HepG2 (cell line): ENCODE data around the gene SNN. TPM values are rescaled to one million over a fixed set of nuclear protein-coding genes. Genes with fewer than 3 reads are reported as not detected.

Source experiments
- ATAC-seq: fragments of 200-7000 bp; cut with Tn5 transposase; 3 replicates; pipeline ENCODE4 v1.9.1; 2020; ENCODE audit warnings: mild to moderate bottlenecking, moderate library complexity
- BruUV-seq: library from RNA; stranded (reverse); fragments of 400-500 nt; replicated peaks from 2 replicates; lab custom pipeline; 2021; lab: Mats Ljungman, UMichigan
- CTCF ChIA-PET: fragments of 300-600 bp; formaldehyde crosslinking; extraction: SDS; loops from one replicate; lab custom pipeline; 2021; ENCODE audit warnings: low total read pairs, inconsistent platforms, low intra/inter-chr PET ratio; lab: Yijun Ruan, JAX
- POLR2A ChIA-PET: fragments of 350-600 bp; sonication (Branson Sonifier 250); formaldehyde crosslinking; loops from one replicate; lab custom pipeline; 2020; ENCODE audit warnings: antibody characterized with exemption, inconsistent platforms; lab: Yijun Ruan, JAX
- DNase-seq: peaks from one replicate; pipeline ENCODE4 v3.0.0-alpha.2; 2015; ENCODE audit warnings: low spot score
- FAIRE-seq: peaks from 3 replicates; lab custom pipeline; 2011; peaks lifted over from hg19 to GRCh38; lab: Jason Lieb, UNC
- H2AFZ ChIP-seq: one replicate; pipeline ENCODE4 v1.6.1; 2011; ENCODE audit warnings: low read length, inconsistent platforms
- H3K27ac ChIP-seq: fragments of 300-600 bp; 3 replicates; pipeline ENCODE4 v1.8.0; 2011; ENCODE audit warnings: mixed run types, mild to moderate bottlenecking, mixed read lengths, low read length, inconsistent platforms; ENCODE audit not compliant: insufficient read depth; ENCODE audit errors: extremely low read length
- H3K27me3 ChIP-seq, 2 experiments: fragments of 200-600 bp in 1 of 2; 2 replicates in 1 of 2; 3 replicates in 1 of 2; pipeline versions ENCODE4 v1.6.0 to v1.8.0; 2011; ENCODE audit warnings: low read length in 2 of 2, mild to moderate bottlenecking in 2 of 2, moderate library complexity in 2 of 2, inconsistent platforms in 1 of 2; ENCODE audit not compliant: insufficient read depth in 2 of 2, control insufficient read depth in 1 of 2
- H3K36me3 ChIP-seq, 2 experiments: fragments of 200-600 bp in 1 of 2; replicated peaks in 1 of 2; 2 replicates in 1 of 2; 3 replicates in 1 of 2; pipeline versions ENCODE4 v1.5.1 to v1.8.0; 2011; ENCODE audit warnings: low read length in 2 of 2, inconsistent platforms in 1 of 2; ENCODE audit not compliant: insufficient read depth in 2 of 2, control insufficient read depth in 1 of 2
- H3K4me1 ChIP-seq: 2 replicates; pipeline ENCODE4 v1.5.1; 2012; ENCODE audit warnings: low read length, inconsistent platforms; ENCODE audit not compliant: insufficient read depth
- H3K4me2 ChIP-seq: 2 replicates; pipeline ENCODE4 v1.6.0; 2011; ENCODE audit warnings: low read depth, low read length, inconsistent platforms
- H3K4me3 ChIP-seq, 3 experiments: fragments of 200-600 bp in 1 of 3; sonication (generic), shearing (Covaris generic) in 1 of 3; replicated peaks in 1 of 3; 2 replicates each; pipeline ENCODE4 v1.5.1; 2011 to 2016; ENCODE audit warnings: low read length in 3 of 3, inconsistent platforms in 2 of 3, low read depth in 2 of 3, mild to moderate bottlenecking in 2 of 3, control low read depth in 1 of 3, mixed read lengths in 1 of 3; ENCODE audit not compliant: insufficient read depth in 1 of 3
- H3K79me2 ChIP-seq: one replicate; pipeline ENCODE4 v1.6.1; 2011; ENCODE audit warnings: low read length, inconsistent platforms; ENCODE audit not compliant: insufficient read depth
- H3K9ac ChIP-seq: 2 replicates; pipeline ENCODE4 v1.6.0; 2011; ENCODE audit warnings: mild to moderate bottlenecking, low read depth, low read length, inconsistent platforms; ENCODE audit not compliant: insufficient read depth
- H3K9me3 ChIP-seq: 2 replicates; pipeline ENCODE4 v1.5.1; 2012; ENCODE audit warnings: mild to moderate bottlenecking, low read length
- H4K20me1 ChIP-seq: 2 replicates; pipeline ENCODE4 v1.6.0; 2011; ENCODE audit warnings: inconsistent platforms, mild to moderate bottlenecking, low read length, moderate library complexity; ENCODE audit not compliant: insufficient read depth
- GPN1 ChIP-seq: sonication (generic); formaldehyde crosslinking; IDR thresholded peaks from 2 replicates; pipeline ENCODE4 v1.5.1; 2020; ENCODE audit warnings: missing genetic modification reagents, borderline replicate concordance
- HNRNPL ChIP-seq: fragments of 200-400 bp; formaldehyde crosslinking; IDR thresholded peaks from 2 replicates; pipeline ENCODE4 v1.6.1; 2017; ENCODE audit warnings: mild to moderate bottlenecking, low read depth, low read length
- HOMEZ ChIP-seq: IDR thresholded peaks from 2 replicates; pipeline ENCODE4 v1.6.1; 2016; ENCODE audit warnings: low read depth
- MAFF ChIP-seq: IDR thresholded peaks from 2 replicates; pipeline ENCODE4 v1.6.1; 2011; ENCODE audit warnings: low read depth, low read length, improper control_type of control experiment
- MAFK ChIP-seq, 2 experiments: IDR thresholded peaks in 1 of 2; conservative IDR thresholded peaks in 1 of 2; 2 replicates each; pipeline ENCODE4 v1.6.1; 2011; ENCODE audit warnings: improper control_type of control experiment in 2 of 2, low read length in 2 of 2
- NFE2L2 ChIP-seq: fragments of 150-350 bp; IDR thresholded peaks from 2 replicates; pipeline ENCODE4 v1.6.1; 2014; ENCODE audit warnings: low read length
- POLR2AphosphoS5 ChIP-seq: IDR thresholded peaks from 2 replicates; pipeline ENCODE4 v1.6.1; 2012; ENCODE audit warnings: low read depth, low read length
- RXRB ChIP-seq: IDR thresholded peaks from 2 replicates; pipeline ENCODE4 v1.6.1; 2016; ENCODE audit warnings: borderline replicate concordance, missing genetic modification reagents, missing compliant biosample characterization
- SMARCE1 ChIP-seq: fragments of 450-650 bp; IDR thresholded peaks from 2 replicates; pipeline ENCODE4 v1.6.1; 2017; ENCODE audit warnings: borderline replicate concordance
- TCF7 ChIP-seq: sonication (generic); IDR thresholded peaks from 2 replicates; pipeline ENCODE4 v1.6.1; 2016; ENCODE audit warnings: antibody characterized with exemption, low read depth
- USF2 ChIP-seq, 2 experiments: sonication (generic) in 1 of 2; formaldehyde crosslinking in 1 of 2; IDR thresholded peaks; 2 replicates each; pipeline versions ENCODE4 v1.5.1 to v1.6.1; 2011 to 2020; ENCODE audit warnings: borderline replicate concordance in 1 of 2, low read depth in 1 of 2, low read length in 1 of 2, mild to moderate bottlenecking in 1 of 2, missing genetic modification reagents in 1 of 2, moderate library complexity in 1 of 2
- ZKSCAN1 ChIP-seq: fragments of 150-350 bp; IDR thresholded peaks from 2 replicates; pipeline ENCODE4 v1.6.1; 2014; ENCODE audit warnings: low read length
- ZNF552 ChIP-seq: sonication (generic); formaldehyde crosslinking; IDR thresholded peaks from 2 replicates; pipeline ENCODE4 v1.9.0; 2022; ENCODE audit warnings: missing genetic modification reagents, mild to moderate bottlenecking, borderline replicate concordance
- ZNF740 ChIP-seq: sonication (generic); formaldehyde crosslinking; IDR thresholded peaks from 2 replicates; pipeline ENCODE4 v1.4.0; 2020; ENCODE audit warnings: missing genetic modification reagents
- WGBS: methylation state at CpG from one replicate; pipeline ENCODE4 v1.1.6; 2017; ENCODE audit warnings: low lambda C conversion rate; 5-methylcytosine and 5-hydroxymethylcytosine counted together
- in situ Hi-C: cut with HindIII; loops from 2 replicates; pipeline ENCODE4 v1.10.0; 2017; ENCODE audit warnings: low pct_unique_long_range_greater_than_20kb; ENCODE audit not compliant: extremely low pct_ligation_motif_present
- intact Hi-C: fragments of 100-400 bp; cut with micrococcal nuclease; formaldehyde crosslinking; loops from one replicate; pipeline ENCODE4 v1.10.0; 2022; ENCODE audit not compliant: unreplicated experiment
- polyA plus RNA-seq, 8 experiments: library from polyadenylated mRNA; depleted of rRNA in 3 of 8; stranded (reverse) in 7 of 8; unstranded in 1 of 8; fragments of >200 nt; fragmentation: Illumina TruSeq in 4 of 8; extraction: Trizol in 4 of 8; gene quantifications; 2 replicates each; pipeline versions ENCODE4 v1.2.1 to v1.2.3, GENCODE V29; 2011 to 2016; ENCODE audit warnings: low read depth in 4 of 8, missing spikeins in 1 of 8, mixed read lengths in 1 of 8; ENCODE audit not compliant: insufficient read depth in 1 of 8
- total RNA-seq, 5 experiments: library from RNA; depleted of rRNA; stranded (reverse); fragments of >200 nt; fragmentation: Illumina TruSeq; extraction: Trizol; gene quantifications; 2 replicates each; pipeline ENCODE4 v1.2.3, GENCODE V29; 2016; ENCODE audit warnings: low read depth in 1 of 5
- TF ChIP-seq, protein P1 (sequence below): sonication (generic); formaldehyde crosslinking; IDR thresholded peaks from 2 replicates; pipeline ENCODE4 v1.4.0; 2020; ENCODE audit warnings: missing genetic modification reagents

The SNN gene
- total and polyA plus RNA-seq, 2 of the 13 experiments (the other 11 are each of a cell fraction or from before 2014, with no cell fraction given), result 5.2 to 8.4 TPM

- H3K27ac ChIP-seq, result no peak overlapping the region
- FAIRE-seq, result no peak
Observed at GRCh38 chr16:11687601-11688519, 19.6 kb downstream of the SNN start.

More at GRCh38 chr16:11687601-11688519, 19.6 kb downstream of the SNN start:
- ChIA-PET CTCF (no interaction called here), POLR2A (no interaction called here)
- H3K9ac ChIP-seq, result no peak overlapping the region
- H3K4me2 ChIP-seq, result no peak overlapping the region
- TF ChIP-seq SMARCE1, result no peak
- TF ChIP-seq MAFK (conservative IDR thresholded peaks at IDR 0.05 in 1 of 2, IDR thresholded peaks at IDR 0.05 in 1 of 2; ENCODE audit: low read length in 2 of 2), result peak; percentile 87 to 90
- 0 out of 2 replicates have a peak, but pooled peaks have one; percentile 35 for TF ChIP-seq POLR2AphosphoS5
- TF ChIP-seq HNRNPL, result no peak
- TF ChIP-seq USF2 (IDR thresholded peaks at IDR 0.05; ENCODE audit: low read depth, low read length), result no peak
- TF ChIP-seq USF2 (CRISPR knock-in tag; IDR thresholded peaks at IDR 0.05; ENCODE audit: borderline replicate concordance), result no peak
- TF ChIP-seq TCF7, result no peak
- peak; percentile 82 for TF ChIP-seq MAFF
- TF ChIP-seq RXRB, result no peak
- no peak for TF ChIP-seq ZNF740 (CRISPR knock-in tag)
- no peak for TF ChIP-seq GPN1 (CRISPR knock-in tag)
- no peak for TF ChIP-seq ZKSCAN1
- TF ChIP-seq NFE2L2, result no peak
- no peak for TF ChIP-seq ZNF552 (CRISPR knock-in tag)
- TF ChIP-seq, protein P1, sequence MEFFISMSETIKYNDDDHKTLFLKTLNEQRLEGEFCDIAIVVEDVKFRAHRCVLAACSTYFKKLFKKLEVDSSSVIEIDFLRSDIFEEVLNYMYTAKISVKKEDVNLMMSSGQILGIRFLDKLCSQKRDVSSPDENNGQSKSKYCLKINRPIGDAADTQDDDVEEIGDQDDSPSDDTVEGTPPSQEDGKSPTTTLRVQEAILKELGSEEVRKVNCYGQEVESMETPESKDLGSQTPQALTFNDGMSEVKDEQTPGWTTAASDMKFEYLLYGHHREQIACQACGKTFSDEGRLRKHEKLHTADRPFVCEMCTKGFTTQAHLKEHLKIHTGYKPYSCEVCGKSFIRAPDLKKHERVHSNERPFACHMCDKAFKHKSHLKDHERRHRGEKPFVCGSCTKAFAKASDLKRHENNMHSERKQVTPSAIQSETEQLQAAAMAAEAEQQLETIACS, result no peak
- no peak for TF ChIP-seq HOMEZ
- 0 out of 2 replicates have a peak, but pooled peaks cover 9% of the 10 kb centered on the region for H4K20me1 ChIP-seq
- WGBS, result 97% methylated on average over 13 of the region's 13 CpGs
- peaks cover 15% of the 10 kb centered on the region for H3K4me1 ChIP-seq
- peaks cover 52 to 97% of the 10 kb centered on the region in 2 experiments for H3K36me3 ChIP-seq
- DNase-seq (no peak), ATAC-seq (no peak)
- no TSS peak for BruUV-seq
- no peak overlapping the region for H2AFZ ChIP-seq
- intact Hi-C loops, result no loop called here
- no peak overlapping the region for H3K4me3 ChIP-seq
- no peaks in the 10 kb centered on the region for H3K9me3 ChIP-seq
- in situ Hi-C loops, result no loop called here
- no peaks in the 10 kb centered on the region for H3K79me2 ChIP-seq
- H3K27me3 ChIP-seq, result no peaks in the 10 kb centered on the region
